HS-27A (cell line): ENCODE data around the gene RASA1.

ENCODE experiments used
- DNase-seq: peaks from one replicate; pipeline ENCODE4 v3.0.0-alpha.2; 2012; ENCODE audit warnings: low read depth, missing footprints

The RASA1 gene

DNA sequence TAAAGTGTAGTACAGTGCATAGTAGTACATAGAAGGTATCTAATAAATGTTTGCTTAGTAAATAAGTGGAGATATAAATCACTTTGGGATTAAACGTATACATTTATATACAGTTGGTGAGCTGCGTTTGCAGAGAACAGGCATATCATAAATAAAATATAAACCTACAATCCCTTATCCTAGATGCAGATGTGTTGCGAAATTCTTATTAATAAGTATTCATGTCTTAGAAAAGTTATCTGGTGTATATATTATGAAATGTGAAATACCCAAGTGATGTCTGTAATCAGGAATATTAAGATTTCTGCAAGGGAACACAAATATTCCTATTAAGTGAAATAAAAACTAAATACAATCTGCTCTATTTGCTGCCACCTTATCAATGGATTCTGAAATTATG is 136.2 kb downstream of the RASA1 start:
- no peak for DNase-seq

DNA sequence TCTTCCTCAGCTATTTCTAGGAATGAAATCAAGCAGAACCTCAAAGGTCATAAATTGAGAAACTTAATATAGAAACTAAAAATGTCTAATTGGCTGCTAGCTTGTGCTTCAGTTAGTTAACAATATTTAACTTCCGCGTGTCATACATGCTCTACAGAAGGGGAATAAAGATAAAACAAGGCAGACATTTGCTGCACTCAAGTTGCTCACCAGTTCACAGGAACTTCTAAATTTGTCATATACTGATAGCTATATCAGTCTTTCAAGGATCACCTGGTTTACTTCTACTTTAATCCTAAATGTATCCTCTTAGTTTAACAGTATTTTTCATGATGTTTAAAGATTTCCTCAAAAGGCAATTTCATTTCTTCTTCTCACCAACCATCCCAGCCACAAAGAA is 136.7 kb downstream of the RASA1 start:
- no peak for DNase-seq

DNA sequence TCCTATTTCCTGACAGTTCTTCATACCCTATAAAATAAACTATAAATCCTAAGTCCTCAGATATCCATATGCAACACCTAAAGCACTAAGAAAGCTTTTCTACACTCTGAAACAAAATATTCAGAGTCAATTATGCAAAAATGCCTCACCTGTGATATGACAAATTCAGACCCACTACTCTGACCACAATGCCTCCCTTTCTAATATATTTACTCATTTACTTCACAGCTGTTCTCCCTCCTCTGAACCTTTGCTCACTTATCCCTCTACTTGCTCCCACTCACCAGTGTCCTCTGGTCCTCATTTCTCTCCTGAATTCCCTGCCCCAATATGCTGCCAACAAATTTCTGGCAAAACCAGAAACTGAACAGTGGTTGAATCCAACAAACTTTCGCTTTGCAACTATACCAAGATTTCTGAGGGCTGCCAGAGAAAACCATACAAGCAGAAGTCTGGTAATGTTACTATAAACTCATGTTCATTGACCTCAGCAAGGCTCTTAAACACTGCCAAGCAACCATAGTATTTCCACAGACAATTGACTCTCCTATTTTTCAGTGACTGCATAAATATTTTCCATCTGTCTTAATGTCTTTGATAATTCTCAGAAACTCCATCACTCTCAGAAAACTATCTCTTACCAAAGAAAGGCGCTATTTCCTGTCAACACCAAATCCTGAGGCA is 137.9 kb downstream of the RASA1 start:
- no peak for DNase-seq

DNA sequence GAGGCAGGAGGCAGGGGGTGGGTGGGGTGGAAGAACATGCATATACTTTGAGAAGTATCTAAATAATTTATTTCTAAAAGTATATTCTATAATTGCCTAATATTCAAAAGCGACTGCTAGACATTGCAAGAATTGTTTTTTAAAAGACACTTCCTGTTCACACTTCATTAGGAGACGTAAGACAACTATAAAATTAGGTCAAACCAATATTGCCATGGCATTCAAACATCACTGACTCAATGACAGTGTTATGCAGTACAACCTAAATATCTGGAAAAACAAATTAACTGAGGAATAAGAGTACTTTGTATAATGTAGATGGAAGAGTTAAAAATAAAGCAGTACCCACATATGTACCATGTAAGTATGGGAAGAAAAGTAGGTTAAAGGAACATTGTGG is 140.5 kb downstream of the RASA1 start:
- no peak for DNase-seq

DNA sequence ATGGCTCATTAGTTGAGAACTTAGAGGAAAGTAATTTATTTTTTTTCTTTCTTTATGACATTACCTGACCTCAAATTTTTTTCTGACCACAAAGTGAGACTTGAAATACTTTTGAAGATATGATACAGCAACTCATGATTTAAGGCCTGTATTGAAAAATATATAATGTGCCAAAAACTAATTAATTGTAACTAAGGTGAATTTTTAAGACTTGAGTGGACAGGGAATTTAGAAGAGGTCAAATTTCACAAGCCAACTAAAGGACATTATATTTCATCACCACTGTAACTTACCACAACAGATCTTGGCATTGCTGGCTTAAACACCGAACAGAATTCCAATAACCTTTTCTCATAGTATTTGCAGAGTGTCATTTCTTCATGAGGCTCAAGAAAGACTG is 143.2 kb downstream of the RASA1 start:
- DNase-seq: no peak

DNA sequence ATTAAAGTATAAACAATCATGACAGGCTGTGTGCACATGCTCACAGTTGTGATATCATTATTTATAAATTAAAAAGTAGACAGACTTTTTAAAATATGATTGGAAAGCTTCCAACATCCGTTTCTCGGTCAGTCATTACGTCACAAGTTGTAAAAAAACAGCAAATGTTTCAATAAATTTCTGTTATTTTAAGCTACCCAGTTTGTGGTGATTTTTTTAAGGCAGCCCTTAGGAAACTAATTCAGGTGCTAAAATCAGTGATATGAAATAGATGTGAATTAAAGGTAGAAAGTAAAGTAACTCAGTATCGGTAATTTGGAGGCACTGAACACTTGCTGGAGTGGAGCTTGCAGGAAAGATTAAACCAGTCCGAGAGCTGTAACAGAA is 143.9 kb downstream of the RASA1 start:
- no peak for DNase-seq

DNA sequence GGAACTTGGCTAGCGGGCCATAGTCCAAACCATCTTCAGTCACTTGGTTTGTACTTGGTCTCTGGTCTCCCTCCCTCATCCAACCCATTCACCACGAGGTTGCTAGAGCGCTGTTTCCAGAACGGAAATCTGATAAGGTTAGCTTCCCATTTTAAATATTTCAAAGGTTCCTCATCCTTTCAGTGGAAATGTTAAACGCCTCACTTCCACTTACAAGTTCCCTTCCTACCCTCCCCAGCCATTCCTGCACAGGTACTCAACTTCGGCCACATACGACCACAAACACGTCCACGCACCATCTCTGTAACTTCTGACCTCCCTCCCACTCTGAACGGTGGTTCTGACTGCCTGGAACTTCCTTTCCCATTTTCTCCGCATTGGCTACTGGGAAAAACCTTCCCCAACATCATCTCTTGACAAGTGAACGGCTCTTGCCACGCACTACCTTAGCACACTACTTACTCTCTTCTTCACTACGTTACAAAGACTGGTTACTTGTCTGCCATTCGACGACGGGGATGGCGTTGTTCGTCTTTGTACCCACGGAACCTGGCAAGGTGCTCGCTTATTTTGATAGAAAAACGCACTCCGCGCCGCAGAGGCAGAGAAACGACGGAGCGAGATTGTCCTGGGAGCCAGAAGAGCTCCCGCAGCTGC is 144.4 kb downstream of the RASA1 start:
- no peak for DNase-seq

DNA sequence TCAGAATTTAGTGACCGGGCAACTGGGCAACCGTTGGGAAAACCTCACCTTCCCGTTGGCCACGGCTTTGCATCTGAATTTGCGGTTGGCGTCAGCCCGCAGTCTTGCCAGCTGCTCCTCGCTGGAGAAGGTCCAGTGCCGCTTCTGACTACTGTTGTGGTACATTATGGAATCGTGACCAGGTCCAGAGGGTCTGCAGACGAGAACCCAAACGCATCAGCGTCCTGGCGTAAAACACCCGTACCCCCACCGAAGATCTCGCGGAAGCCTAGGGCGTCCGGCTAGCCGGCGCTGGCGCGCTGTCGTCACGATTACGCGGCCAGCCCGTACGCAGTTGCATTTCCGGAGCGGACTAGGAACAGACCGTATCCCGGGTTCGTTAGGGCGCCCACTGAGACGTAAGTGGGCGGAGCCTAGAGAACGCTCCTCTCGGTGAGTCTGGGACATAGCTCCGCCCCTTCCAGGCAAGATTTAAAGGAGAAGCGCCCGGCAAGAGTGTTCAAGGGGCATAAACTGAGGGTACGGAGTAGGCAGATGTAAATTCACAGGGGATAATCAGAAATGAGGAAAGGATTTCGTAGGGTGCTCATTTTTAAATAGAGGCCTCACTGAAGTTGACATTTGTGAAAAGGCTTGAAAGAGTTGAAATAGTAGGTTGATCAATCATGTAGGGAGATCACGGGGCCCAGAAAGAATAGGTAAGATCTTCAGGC is 145.1 kb downstream of the RASA1 start, which contains the start of gene CCNH:
TSS of gene CCNH (minus strand) at position 301 of the 713 bp plus-strand sequence. CDS start at position 165, 136 bp downstream.
- peak; percentile 84 for DNase-seq

DNA sequence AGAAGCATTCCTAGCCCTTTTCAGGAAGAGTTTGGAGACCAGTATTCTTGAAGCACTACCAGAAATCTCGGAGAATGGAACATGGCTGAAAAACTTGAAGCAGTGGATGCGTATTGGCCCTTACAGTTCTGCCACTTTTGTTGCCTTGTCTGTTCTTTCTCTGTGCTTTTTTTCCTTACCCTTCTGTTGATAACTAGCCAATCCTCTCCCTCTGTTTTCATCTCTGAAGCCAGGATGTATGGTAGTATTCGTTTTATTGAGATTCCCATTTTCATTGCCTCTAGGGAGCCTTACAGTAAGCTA is 145.6 kb downstream of the RASA1 start:
- no peak for DNase-seq

DNA sequence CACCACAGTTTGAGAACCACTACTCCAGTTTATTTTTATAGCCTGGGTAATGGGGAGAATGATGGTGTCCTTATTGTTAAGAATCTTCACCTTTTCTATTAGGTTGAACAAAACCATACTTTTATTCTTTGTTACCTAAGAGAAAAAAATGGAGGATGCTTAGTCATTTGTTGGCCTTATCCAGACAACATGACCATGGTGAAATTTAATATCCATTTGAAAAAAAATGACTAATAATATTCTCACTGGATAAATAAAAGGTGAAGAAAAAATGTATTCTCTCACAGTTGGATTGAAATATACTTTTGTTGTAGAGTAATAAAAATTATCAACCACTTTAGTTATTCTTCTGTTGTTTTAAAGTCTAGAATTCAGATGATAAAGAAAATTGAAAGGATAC is 150.8 kb downstream of the RASA1 start:
- DNase-seq: no peak

DNA sequence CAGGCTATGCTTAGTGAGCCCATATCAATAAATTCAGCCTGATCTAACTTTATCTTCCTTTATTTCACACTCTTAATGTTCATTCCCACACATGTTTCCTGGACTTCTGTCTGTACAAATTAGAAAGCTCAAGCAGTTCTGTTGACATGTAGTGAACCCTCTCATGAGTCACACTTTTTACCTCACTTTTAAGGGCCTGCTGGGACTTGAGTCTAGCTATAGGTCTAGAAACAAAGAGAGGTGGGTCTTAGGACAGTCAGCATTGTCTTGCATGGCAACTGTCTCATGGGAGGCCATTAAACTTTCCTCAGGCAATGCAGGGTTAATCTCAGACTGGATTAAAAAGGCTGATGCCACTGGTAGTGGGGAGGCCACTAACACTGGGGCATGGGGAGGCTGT is 153.6 kb downstream of the RASA1 start:
- no peak for DNase-seq

DNA sequence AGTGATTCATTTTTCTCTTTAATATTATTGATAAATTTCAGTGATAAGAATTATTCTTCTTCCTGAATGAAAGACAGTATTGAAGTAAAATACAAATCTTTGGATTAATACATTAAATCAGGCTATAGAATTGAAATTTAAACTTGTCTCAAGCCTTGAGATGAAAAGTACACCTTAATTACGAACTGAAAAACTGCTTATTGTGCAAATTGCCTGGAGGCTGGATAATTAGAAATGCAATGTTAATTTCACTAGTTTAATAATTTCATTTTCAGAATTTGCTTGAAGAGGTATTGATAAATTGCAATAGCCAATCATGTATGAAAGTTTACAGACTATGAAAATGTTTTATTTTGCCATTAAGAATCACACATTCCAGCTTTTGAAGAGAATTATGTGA is 156.1 kb downstream of the RASA1 start:
- no peak for DNase-seq

DNA sequence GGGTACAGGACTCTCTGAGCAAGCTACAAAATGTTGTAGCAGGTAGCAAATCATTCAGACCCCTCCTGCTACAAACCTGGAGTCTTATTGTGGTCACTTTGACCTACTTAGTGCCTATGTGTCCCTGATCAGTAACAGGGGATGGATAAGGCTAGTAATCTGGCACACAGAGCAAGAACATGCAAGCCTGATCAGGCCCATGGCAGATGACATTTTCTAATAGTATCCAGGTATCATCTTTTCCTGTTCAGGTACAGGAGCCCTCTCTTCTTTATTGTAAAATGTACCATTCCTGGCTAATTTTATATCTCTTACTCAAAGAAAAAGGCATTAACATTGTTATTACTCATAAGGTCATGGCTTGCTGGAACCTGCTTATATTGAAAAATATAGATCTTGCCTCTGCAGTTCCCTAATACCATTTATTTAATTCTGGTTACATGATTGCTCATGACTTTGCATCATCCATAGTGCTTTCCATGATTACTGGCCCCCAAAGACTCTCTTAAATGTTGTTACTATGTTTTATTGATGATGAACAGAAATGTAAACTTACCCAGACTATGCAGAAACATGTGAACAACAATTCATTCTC is 163.3 kb downstream of the RASA1 start:
- no peak for DNase-seq

DNA sequence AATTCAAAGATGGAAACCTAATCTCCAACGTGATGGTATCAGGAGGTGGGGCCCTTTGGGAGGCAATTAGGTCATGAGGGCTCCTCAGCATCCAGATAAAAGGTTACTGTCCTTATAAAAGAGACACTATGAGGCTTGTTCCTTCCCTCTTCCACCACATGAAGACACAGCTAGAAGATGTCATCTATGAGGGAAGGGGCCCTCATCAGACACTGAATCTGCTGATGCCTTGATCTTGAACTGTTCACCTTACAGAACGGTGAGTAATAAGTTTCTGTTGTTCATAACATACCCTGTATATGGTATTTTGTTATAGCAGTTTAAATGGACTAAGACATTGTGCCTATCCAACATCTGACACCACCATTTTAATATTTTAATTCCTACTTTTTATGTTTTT is 164.8 kb downstream of the RASA1 start:
- no peak for DNase-seq

DNA sequence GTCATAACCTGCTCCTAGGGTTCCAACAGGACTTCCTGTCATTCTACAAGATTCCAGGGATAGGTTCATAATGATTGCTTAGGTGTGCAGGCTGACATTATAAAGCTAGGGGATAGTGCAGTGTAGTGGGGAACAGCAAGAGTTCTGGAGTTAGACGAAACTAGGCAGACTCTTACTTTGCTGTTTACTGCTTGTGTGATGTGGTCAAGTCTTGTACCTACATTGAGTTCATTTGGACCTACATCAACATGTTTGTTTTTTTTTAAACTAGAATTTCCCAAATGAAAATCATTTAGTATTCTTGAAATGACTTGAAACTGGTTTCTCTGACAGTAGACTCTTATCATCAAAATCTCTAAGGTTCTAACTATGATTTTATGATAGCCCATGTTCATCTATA is 166.3 kb downstream of the RASA1 start:
- DNase-seq: no peak

DNA sequence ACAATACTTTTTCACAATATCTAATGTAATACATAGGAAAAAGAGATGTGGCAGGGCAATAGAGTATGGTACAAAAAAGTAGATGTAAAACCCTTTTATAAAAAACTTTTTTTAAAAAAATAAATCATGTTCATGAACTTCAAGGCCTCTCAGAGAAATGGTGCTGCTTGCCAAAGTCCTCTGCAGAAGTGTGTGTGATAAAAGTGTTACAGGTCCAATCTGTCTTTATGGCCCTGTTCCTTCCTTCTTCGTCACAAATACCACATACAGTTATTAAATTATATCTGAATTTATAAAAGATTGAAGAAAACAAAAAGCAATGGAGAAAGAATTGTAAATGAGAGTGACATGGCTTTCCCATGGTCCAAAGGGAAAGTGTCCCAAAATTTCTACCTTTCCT is 166.8 kb downstream of the RASA1 start:
- no peak for DNase-seq

DNA sequence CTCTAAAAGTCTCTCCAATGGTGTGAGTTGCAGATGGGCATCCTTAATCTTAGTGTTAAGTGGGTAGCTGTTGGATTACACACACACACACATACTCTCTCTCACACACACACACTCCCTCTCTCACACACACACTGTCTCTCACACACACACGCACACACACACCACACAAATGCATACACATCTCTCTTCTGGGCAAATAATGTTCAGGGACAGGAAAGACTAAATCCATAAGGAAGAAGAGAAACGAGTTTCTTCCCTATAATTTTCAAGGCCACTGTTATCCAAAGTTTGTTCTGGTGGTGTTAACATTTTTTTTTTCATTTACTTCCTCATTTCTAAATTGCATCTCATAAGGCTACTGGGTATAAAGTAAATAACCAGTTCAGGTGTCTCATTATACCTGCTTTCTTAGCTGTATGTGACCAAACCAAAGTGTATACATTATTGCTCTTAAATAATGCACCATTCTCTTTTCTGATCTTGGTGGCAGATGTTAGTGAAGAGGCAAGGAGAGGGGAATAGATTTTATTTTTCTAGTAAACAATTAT is 167.5 kb downstream of the RASA1 start:
- DNase-seq: no peak

DNA sequence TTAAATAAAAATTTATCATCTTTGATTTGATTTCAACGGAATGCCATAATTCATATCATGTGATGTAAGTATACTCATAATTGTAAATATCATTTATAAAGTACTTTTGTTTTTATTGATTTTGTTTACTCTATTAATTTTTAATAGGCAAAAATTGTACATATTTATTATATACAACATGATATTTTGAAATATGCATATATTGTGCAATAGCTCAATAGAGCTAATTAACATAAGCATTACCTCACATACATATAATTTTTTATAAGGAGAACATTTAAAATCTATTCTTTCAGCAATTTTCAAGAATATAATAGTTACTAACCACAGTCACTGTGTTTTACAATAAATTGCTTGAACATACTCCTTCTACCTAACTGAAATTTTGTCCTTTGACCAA is 170.0 kb downstream of the RASA1 start:
- DNase-seq: no peak

DNA sequence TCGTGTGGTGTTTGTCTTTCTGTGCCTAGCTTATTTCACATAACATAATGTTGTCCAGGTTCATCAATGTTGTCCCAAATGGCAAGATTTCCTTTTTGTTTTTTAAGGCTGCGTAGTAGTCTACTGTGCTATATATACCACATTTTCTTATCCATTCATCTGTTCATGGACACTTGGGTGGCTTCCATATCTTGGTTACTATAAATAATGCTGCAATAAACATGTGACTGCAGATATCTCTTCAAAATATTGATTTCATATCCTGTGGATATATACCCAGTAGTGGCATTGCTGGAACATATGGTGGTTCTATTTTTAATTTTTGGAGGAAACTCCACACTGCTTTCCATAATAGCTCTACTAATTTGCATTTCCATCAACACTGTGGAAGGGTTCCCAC is 170.5 kb downstream of the RASA1 start:
- no peak for DNase-seq
